T-helper 1 cell treated with Interleukin-12 subunit alpha and Interleukin-12 subunit beta and Interleukin-4 antibody, amounts not matched to agents 30 ng/mL and 1 ng/mL, for 36 hours (primary cell): Measurements from ENCODE around the gene FAHD2A. TPM values are rescaled to one million over a fixed set of nuclear protein-coding genes. Genes with fewer than 3 reads are reported as not detected.
"Not testable (repeated sequence)": the region's sequence is repeated elsewhere in the genome, so short reads cannot be mapped to it uniquely, and the experiment has no call there.

Source experiments
- intact Hi-C: fragments of 100-400 bp; cut with micrococcal nuclease; formaldehyde crosslinking; loops from one replicate; pipeline ENCODE4 v1.15.1; 2024
- total RNA-seq: library from RNA; stranded (reverse); gene quantifications from 2 replicates; pipeline ENCODE4 v1.2.3, GENCODE V29; 2022

The FAHD2A gene
- total RNA-seq, 1 donor from 2014 or later = 27.9 TPM

DNA sequence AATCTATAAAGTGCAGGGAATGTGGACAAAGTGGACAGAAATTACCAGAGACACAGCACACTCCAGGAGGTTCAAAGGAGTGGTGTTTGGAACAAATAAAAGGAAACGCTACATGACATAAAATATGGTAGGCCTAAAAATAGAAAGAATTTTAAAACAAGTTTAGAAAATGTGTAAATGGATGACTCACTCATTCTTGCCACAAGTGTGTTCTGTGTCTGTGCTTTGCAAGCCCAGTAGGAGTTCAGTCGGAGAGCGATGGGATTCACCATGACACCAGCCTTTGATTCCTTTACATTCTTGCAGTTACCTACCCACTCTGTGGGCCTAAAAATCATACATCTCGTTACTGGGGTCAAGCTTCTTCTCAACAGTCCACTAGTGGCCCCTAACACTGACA is 30.9 kb downstream of the FAHD2A start:
- intact Hi-C loops = not testable (repeated sequence)

DNA sequence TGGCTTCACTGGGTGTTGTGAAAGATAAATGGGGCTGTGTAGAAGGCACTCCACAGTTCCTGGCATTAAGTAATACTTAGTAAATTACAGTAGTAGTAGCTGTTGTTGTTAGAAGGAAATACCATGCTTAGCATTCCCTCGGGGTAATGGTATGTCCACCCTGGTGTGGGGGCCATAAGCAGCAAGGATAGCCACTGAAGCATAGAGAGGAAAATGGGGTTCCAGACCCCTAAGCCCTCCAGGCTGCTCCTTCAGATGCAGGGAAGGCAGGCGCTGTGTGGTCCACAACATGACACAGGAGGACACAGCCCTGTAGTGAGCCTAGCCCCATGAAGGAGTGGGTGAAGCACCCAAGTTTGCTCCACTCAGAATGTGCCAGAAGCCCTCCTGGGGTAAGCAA is 31.5 kb downstream of the FAHD2A start:
- intact Hi-C loops = not testable (repeated sequence)

DNA sequence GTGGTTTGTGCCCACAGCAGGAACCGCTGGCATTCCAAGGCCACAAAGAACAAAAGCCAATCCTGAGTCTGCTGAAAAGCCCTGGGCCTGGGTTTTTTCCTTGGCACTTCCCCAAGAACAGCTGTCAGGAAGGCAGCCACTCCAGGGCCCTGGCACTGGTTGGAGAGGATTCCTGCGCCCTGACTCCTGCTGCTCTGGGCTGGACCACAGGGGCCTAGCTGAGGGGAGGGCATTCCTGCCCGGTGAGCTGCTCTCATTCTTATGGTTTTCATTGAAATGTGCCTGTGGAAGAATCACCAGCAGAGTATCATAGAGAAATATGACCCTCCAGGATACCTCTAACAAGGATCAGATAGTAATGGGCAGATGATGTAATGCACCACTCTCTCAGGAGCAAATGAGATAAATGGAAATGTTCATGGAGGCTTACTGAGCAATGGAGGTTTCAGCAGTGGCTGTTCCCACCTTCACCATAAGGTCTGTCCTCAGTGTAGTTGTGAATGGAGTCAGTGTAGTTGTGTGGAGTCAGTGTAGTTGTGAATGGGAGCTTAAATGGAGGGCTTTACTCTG is 32.1 kb downstream of the FAHD2A start:
- intact Hi-C loops = not testable (repeated sequence)

DNA sequence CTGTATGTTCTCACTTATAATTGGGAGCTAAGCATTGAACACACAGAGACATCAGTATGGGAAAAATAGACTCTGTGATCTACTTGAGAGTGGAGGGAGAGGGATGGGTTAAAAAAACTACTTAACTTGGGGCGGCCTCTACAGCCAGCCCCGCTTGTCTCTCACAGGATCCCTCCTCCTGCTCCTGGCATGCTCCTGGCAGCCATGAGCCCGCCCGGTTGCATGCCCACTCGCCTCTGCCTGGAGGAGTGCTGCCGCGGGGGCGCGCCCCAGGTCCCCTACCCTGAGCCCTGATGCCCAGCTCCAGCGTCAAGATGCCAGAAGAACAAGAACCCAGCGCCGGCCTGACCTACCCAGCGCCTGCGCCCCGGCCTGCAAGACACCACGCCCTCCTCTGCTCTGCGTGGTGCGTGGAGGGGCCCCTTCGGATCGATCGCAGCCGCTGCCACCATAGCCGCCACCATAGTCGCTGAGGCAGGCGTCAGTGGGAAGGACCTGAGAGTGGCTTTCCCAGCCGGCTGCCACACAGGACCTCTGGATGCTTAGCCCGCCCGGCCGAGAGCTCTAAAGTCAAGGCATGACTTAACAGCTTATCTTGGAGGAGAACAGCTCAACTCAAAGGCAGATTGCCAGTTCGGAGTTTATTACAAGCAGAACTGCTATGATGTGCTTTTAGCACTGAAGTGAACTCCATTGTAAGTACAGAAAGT is 32.8 kb downstream of the FAHD2A start:
- intact Hi-C loops = not testable (repeated sequence)

DNA sequence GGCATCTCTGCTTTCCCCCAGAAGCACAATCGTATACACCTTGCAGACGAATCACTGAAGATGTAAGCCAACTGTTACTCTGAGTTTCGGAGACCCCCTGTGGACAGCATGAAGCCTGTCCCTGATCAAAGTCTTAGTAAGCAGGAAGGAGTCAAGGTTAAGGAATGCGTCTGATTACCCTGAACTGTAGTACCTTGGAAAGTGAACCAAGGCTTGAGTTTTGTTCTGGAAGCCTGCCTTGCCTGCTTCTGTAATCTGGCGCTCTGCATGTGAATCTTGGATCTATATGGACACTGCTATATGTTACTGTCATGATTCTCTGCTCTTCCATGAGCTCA is 33.3 kb downstream of the FAHD2A start:
- intact Hi-C loops = not testable (repeated sequence)

DNA sequence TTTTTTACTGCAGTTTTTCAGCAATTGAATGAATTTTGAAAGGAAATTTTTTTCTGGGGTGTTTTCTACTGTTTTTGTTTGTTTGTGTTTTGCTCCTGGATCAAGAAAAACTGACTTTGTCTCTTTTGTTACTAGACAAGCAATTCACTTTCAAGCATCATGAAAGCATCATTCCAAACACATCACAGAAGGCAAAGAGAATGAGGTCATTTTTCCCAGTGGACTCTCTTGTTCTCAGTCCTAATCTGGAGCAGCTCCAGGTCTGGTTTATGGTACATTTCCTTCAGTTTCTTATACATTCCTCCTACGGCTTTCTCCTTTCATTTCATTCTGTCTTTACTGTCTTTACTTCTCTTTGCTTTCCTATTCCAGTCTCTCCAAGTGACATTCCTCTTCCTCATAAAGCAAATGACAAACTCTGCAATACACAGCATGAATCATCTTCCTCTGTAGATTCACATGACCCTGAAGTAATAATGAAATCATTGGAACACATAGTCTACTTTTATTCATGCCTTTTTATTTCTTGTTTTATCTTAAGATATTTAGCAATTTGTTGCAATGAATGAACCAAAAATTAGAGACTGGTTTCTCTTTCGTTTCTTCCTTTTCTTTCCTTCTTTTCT is 40.1 kb downstream of the FAHD2A start:
- intact Hi-C loops = not testable (repeated sequence)

DNA sequence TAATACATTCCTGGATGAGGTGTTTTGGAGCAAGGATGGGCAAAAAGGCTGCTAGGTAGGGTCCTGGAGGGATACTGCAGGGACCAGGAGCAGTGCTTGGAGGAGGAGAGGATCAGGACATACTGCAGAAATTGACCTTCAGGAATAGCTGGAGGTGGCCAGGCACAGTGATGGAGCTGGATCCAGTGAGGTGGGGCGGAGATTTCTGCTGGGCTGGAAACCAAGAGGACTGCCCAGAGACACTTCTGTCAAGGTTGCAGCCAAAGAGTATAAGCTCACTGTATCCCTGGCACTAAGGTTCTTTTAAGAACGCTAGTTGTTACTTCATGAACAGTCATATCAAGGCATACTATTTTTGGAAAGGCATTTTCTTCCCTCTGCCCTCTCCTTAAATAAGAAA is 42.8 kb downstream of the FAHD2A start:
- intact Hi-C loops = not testable (repeated sequence)

DNA sequence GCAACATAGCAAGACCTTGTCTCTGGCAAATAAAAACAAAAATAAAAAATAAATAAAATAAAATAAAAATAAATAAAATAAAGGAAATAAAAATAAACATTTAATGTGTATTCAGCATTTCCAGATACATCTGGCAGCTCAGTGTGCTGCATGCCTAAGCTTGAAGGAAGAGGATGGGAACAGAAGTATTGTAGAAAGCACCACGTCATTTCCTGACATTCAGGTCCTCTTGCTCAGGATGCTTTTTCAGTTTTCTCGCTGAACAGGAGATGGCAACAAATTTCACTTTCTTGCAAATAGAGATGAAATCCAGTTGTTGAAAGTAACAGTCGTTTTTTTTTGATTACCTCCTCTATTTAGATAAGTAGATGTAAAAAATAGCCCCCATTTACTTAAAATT is 60.8 kb downstream of the FAHD2A start:
- intact Hi-C loops = not testable (repeated sequence)

Other genes with a start within 250 kb of the FAHD2A start
- gene ZNF514, start 242.9 kb upstream of the FAHD2A start, total RNA-seq = 9.5 and 10.3 TPM in 2 replicates
- 4.1 and 4.2 TPM in 2 replicates for gene ZNF2, start 236.9 kb upstream of the FAHD2A start, total RNA-seq
- 3.2 and 3.9 TPM in 2 replicates for gene ZNF892, start 195.2 kb upstream of the FAHD2A start, total RNA-seq
- 0.78 and 1.4 TPM in 2 replicates for gene PROM2, start 128.3 kb upstream of the FAHD2A start, total RNA-seq
- not detected in 2 replicates for gene KCNIP3, start 105.4 kb upstream of the FAHD2A start, total RNA-seq
- not detected in 2 replicates for gene TRIM43B, start 82.0 kb downstream of the FAHD2A start, total RNA-seq
- gene TRIM43, start 189.3 kb downstream of the FAHD2A start, total RNA-seq = not detected in 2 replicates